ENCODE measurements around the gene IL1RAPL1.

The IL1RAPL1 gene

DNA sequence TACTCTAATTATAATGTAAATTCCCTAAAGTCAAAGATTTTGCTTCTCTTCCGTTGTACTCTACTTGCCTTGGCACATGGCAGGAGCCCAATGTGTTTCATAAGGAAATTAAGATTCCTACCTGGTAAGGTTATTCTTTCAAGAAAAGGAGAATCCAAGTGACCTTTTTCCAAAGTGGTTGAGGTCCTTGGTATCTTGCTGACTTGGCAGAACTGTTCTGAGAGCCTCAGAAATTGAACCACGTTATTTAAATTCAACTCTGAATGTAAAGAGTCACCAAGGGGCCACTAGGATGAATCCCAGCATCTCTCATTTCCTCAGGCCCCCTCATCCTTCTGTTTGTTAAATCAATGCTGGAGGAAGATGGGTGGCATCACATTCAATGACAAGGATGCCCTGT, 1209.9 kb downstream of the IL1RAPL1 start:
- TF ChIP-seq, protein P1, sequence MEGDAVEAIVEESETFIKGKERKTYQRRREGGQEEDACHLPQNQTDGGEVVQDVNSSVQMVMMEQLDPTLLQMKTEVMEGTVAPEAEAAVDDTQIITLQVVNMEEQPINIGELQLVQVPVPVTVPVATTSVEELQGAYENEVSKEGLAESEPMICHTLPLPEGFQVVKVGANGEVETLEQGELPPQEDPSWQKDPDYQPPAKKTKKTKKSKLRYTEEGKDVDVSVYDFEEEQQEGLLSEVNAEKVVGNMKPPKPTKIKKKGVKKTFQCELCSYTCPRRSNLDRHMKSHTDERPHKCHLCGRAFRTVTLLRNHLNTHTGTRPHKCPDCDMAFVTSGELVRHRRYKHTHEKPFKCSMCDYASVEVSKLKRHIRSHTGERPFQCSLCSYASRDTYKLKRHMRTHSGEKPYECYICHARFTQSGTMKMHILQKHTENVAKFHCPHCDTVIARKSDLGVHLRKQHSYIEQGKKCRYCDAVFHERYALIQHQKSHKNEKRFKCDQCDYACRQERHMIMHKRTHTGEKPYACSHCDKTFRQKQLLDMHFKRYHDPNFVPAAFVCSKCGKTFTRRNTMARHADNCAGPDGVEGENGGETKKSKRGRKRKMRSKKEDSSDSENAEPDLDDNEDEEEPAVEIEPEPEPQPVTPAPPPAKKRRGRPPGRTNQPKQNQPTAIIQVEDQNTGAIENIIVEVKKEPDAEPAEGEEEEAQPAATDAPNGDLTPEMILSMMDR (conservative IDR thresholded peaks at IDR 0.05): no peak

GRCh38 chrX:29798469-29798868, 1211.2 kb downstream of the IL1RAPL1 start:
- peak overlapping the region; percentile 85 for H3K27ac ChIP-seq
- TF ChIP-seq, protein P1 (conservative IDR thresholded peaks at IDR 0.05): no peak

More for the DNA sequence above, 1209.9 kb downstream of the IL1RAPL1 start:
- peak overlapping the region; percentile 85 for H3K27ac ChIP-seq

GRCh38 chrX:29813174-29813573, 1225.9 kb downstream of the IL1RAPL1 start:
- H3K27ac ChIP-seq: no peak overlapping the region
- TF ChIP-seq, protein P1 (conservative IDR thresholded peaks at IDR 0.05): no peak

DNA sequence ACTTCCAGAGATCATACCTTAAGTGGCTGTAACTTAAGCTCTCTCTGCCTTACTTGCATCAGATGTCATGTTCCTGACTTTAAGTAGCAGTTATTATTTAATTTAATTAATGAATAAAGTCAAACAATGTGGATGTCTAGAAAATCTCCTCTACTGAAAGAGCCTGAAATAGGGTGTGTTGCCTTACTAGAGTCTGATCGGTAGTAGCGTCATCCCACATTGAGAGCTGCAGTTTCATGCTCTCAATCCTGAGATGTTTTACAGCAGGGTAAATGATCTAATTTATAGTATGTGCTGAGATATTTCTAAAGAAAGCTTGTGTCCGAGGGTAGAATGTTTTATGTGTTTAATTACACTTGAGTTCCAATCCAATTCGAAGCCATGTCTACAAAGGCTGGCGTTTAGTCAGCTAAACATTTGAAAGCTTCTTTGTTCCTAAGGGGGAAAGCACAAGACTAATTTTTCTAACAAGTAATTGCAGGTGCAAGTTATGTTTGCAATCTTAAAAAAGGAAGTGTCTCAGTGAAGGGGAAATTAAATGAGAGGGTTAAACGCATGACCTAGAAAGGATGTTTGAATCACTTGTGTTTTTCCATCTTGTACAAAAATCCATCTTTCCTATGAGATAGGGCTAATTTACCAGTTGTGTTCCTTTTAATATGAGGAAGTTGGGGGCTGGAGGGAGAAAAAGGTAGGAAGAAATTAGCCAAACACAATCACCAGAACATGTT, 1237.1 kb downstream of the IL1RAPL1 start:
- no peak overlapping the region for H3K27ac ChIP-seq
- TF ChIP-seq, protein P1 (conservative IDR thresholded peaks at IDR 0.05): no peak

DNA sequence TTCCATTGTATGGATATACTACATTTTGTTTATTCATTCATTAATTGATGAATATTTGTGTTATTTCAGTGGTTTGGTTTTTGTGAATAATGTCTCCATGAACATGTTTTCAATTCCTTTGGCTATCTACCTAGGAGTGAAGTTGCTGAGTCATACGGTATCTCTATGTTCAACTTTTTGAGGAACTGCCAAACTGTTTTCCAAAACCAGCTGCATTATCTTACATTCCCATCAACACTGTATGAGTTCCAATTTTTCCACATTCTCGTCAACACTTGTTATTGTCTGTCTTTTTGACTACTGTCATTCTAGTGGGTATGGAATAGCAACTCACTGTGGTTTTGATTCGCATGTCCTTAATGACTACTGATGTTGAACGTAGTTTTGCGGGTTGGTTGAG, 1239.5 kb downstream of the IL1RAPL1 start:
- TF ChIP-seq, protein P1 (conservative IDR thresholded peaks at IDR 0.05): no peak
- H3K27ac ChIP-seq: no peak overlapping the region

- H3K27ac ChIP-seq: no peak overlapping the region
- TF ChIP-seq, protein P1 (conservative IDR thresholded peaks at IDR 0.05): no peak
Observed at GRCh38 chrX:29834311-29834710, 1247.1 kb downstream of the IL1RAPL1 start.

DNA sequence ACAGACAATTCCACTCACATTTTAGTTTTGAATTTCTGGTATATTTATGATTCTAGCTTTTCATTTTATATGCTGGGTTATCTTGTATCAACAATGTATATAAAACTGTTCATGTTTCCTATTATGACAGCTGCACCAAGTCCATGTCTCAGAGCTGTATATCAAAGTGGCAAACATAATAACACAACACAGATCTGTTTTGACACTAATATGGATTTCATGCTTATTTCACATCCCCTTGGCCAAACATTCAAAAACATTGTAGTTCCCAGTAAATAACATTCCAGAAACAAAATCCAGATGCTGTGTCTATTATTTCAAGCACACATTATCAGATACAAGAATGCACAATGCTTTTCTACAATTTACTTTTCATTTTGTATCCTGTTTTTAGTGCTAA, 1247.5 kb downstream of the IL1RAPL1 start:
- TF ChIP-seq, protein P1 (conservative IDR thresholded peaks at IDR 0.05): no peak

More for the DNA sequence above, 1247.5 kb downstream of the IL1RAPL1 start:
- no peak overlapping the region for H3K27ac ChIP-seq

All from VCaP (cell line).